Inferior parietal cortex (tissue), 1 donor: ENCODE measurements around the gene TPM3.
"Not testable (repeated sequence)": the region's sequence is repeated elsewhere in the genome, so short reads cannot be mapped to it uniquely, and the experiment has no call there.

ENCODE experiments used
- DNase-seq: peaks from one replicate; pipeline ENCODE4 v3.0.0-alpha.2; 2016; ENCODE audit errors: extremely low spot score

TPM3 gene

GRCh38 chr1:154166207-154166606 lies 25.7 kb downstream of the TPM3 start:
- no peak for DNase-seq

GRCh38 chr1:154159554-154159953 lies 32.3 kb downstream of the TPM3 start:
- no peak for DNase-seq

DNA sequence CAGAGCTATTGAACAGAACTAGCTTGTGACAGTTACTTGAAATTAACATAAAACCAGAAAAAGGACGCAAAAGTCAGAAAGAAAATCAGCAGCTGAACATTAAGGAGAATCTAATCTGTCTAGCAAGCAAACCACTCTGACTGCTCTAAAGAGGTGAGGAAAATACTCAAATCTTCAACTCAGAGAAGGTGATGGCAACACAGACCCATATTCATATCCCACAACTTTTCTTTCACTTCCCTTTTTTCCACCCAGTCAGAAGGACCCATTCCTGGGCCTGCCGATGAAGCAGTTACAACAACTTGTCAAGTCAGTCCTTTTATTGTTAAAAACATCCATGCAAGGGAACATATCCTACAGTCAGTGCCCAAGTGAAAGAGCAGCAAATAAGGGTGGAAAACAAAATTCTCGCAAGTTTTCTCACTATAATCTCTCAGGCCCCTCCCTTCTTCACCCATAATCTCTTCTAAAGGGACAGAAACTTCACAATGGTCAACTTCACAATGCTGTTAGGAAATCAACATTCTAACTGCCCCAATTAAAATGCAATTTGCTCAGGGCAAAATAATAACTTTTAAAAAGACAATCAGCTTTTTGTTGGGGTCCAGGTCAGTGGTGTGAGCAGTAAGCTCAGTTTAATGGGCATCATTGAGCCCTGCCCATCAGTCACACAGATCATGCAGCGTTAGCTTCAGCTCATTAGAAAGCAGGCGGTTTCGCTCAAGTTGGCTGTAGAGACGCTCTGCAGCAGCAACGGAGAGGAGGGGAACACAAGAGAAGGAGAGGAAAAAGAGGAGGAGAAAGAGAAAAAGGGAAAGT lies 33.4 kb downstream of the TPM3 start:
- DNase-seq: no peak

GRCh38 chr1:154157520-154158306 lies 34.2 kb downstream of the TPM3 start:
- peak; percentile 47 for DNase-seq

DNA sequence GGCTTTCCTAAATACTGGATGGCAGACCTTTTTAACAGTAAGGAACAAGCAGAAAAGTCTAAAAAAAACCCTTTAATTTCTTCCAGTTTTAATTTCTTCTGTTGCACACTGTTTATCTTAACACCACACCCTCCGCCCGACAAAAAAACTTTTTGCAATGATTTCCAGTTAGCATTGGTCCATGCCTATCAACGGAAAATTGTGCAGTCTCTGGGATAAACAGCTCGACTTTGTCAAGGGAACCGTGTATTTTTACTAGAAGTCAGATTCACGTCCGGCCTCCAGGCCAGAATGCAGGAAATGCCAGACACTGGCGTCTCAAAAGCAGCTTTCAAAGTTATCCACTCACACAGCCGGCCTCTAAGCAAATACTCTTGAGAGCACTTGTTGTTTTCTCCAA lies 36.6 kb downstream of the TPM3 start:
- DNase-seq: no peak

GRCh38 chr1:154154534-154155191 lies 37.2 kb downstream of the TPM3 start, which contains the start of gene NUP210L:
TSS of gene NUP210L (minus strand) at chr1:154155073.
- no peak for DNase-seq

DNA sequence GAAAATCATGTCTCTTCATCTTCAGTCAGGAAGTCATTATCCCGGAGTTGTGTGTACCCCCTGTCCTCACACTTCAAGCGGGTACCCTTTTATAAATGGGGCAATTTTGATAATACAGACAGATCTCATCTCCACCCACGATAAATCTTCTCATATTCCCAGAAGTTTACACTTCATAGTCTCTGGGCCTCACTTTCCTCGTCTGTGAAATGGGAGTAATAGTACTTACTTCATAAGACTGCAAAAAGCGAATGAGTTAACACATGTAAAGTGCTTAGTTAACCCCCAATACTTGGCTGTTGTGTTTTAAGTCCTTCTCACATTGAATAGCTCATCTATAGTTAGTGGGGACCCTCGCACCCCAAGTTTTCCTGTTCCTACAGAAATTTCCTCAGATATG lies 37.8 kb downstream of the TPM3 start:
- no peak for DNase-seq

DNA sequence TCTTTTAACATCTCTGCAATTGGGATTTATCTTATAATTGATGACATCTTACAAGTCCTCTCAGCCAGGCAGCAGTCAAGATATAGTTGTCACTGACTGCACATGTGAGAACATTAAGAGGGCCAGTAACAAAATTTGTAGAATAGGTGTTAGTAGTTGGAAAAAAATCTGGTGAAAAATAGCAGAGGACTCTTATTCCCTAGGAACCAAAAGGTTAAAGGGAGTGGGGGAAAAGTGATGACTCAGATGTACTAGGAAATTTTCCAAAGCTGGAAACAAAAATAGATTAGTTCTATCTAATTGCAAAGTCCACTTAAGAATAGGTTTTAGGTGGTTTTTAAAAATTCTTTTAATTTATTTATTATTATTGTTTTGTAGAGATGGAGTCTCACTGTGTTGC lies 40.6 kb downstream of the TPM3 start:
- DNase-seq: no peak

- DNase-seq: no peak
Measured at GRCh38 chr1:154148807-154149206, 43.1 kb downstream of the TPM3 start.

- not testable (repeated sequence) for DNase-seq
Measured at GRCh38 chr1:154147505-154147904, 44.4 kb downstream of the TPM3 start.

- DNase-seq: no peak
Measured at GRCh38 chr1:154145986-154146385, 45.9 kb downstream of the TPM3 start.

DNA sequence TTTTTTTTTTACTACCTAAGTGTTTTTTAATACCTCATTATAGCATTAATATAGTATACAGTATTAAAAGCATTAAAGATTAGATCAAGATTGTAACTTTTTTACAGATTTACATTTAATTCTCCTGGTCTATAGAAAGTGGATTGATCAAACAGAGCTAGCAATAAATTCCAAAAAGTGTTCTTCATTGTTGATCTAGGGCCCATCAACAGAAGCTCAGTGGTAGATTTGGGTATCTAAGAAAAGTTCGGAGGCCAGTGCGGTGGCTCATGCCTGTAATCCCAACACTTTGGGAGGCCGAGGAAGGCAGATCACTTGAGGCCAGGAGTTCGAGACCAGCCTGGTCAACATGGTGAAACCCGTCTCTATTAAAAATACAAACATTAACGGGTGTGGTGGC lies 49.5 kb downstream of the TPM3 start:
- no peak for DNase-seq

GRCh38 chr1:154141240-154141639 lies 50.7 kb downstream of the TPM3 start:
- no peak for DNase-seq

GRCh38 chr1:154137888-154138287 lies 54.0 kb downstream of the TPM3 start:
- DNase-seq: no peak

GRCh38 chr1:154133256-154133655 lies 58.6 kb downstream of the TPM3 start:
- DNase-seq: no peak

GRCh38 chr1:154129391-154129970 lies 62.4 kb downstream of the TPM3 start:
- DNase-seq: no peak

GRCh38 chr1:154123205-154123604 lies 68.7 kb downstream of the TPM3 start:
- not testable (repeated sequence) for DNase-seq

GRCh38 chr1:154117642-154118041 lies 74.3 kb downstream of the TPM3 start:
- no peak for DNase-seq

- DNase-seq: no peak
Measured at GRCh38 chr1:154115180-154115579, 76.7 kb downstream of the TPM3 start.
